Right ventricle myocardium superior (tissue), 1 donor: ENCODE measurements around the gene LMAN1. TPM values are rescaled to one million over a fixed set of nuclear protein-coding genes. Genes with fewer than 3 reads are reported as not detected.

ENCODE experiments used
- total RNA-seq: library from RNA; stranded (reverse); fragmentation: NEBNext Ultra II Directional; extraction: Animal tissue kit (Norgen Biotek cat#: 25700); gene quantifications from one replicate; pipeline ENCODE4 v1.2.1, GENCODE V29; 2021
- donor health status: DM: no; HTN: yes; CAD: no; lungs with severe emphysema.

The LMAN1 gene
- total RNA-seq, 1 donor from 2014 or later: 48.1 TPM

Other genes with a start within 250 kb of the LMAN1 start
- gene SEC11C, start 219.4 kb downstream of the LMAN1 start, total RNA-seq: 18.4 TPM
- not detected for gene GRP, start 139.1 kb downstream of the LMAN1 start, total RNA-seq
- not detected for gene RAX, start 85.8 kb downstream of the LMAN1 start, total RNA-seq
- gene CPLX4, start 40.6 kb downstream of the LMAN1 start, total RNA-seq: not detected